HG03460 (cell line): ENCODE measurements around the gene AMOTL1.
"Not testable (repeated sequence)": the region's sequence is repeated elsewhere in the genome, so short reads cannot be mapped to it uniquely, and the experiment has no call there.

ENCODE experiments used
- ATAC-seq: cut with Tn5 transposase; IDR thresholded peaks from one replicate; pipeline ENCODE4 v1.9.1; 2021; ENCODE audit not compliant: unreplicated experiment

AMOTL1 gene

DNA sequence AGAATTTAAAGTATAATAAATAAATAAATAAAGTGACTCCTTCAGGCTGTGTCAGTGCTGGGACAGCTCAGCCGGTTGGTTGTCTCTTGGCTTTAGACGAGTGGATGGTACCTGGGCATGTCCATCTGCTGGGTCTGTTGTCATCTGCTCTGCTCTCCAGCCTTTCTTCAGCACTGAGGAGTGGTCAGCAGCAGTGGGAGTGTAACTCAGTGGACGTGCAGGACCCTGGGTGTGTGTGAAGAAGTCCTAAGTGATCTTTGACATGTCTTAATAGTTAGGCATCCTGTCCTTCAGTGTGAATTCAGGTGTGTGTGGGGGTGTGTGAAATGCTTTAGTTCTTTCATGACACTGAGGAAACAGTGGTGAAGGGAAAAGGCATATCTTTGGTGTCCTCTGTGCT lies 24.3 kb downstream of the AMOTL1 start:
- no peak for ATAC-seq

DNA sequence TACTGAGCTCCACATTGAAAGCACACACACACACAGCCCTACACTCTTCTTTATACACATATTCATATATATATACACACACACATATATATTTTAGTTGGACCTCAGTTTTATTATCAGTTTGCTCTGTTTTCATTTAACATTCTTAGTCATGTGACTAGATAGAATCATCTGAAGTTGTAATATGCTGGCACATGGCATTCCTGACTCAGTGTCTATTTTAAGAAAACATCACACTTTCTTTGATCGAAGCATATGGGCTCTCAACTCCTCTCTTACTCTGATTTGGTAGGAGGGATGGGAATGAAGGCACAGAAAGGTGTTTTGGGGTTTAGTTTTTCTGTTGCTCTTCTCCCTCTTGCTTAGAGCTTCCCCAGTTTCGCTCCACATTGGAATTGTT lies 24.8 kb downstream of the AMOTL1 start:
- ATAC-seq = no peak

DNA sequence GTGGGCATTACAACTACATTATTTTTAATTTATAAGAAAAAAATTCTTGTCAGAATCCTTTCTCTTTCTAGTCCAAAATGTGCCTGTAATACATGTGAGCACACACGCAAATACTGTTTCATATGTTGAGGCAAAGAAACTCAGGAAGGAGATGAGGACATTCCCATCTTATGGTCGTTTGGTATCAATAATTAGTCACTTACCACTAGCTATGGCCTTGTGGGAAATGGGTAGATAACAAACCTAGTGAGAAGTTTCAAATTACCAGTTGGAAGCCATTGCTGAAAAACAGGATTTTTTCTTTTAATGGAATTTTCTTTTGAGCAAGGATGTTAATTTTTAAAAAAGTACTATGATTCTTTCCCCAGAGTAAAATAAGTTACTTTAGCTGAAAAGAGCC lies 25.7 kb downstream of the AMOTL1 start:
- no peak for ATAC-seq

DNA sequence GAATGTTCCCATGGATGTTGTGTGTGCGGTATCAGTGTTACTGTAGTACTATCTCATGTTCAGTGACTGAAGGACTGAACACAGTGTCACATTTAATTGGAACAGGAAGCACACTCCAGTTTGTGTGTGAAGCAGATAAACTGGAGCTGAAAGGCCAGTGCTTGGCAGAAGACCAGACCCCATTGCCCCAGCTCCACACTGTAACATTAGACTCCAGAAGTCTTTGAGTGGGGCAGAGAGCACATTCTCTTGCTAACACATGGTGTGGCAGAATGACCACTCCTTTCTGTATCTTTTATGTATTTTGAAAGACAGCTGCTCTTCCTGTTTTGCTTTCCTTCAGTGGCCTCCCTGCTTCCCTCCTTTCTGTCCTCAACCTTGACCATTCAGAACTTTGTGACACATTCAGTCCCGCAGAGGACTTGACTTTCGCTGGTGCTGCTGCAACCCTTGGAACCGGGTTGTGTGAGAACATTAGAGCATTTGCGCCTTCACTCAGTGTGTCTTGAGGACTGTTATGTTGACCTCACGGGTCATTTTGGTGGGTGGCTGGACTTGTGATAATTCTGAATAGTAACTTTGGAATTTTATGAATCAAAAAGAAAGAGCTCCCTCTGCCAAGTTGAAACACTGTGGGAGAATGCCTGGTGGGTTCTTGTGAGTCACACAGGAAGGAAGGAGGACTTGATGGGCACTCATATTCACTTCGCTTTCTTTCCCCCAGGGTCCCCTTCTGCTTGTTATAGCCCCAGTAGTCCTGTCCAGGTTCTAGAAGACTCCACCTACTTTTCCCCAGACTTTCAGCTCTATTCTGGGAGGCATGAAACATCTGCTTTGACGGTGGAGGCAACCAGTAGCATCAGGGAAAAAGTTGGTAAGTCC lies 26.4 kb downstream of the AMOTL1 start:
- ATAC-seq = no peak

DNA sequence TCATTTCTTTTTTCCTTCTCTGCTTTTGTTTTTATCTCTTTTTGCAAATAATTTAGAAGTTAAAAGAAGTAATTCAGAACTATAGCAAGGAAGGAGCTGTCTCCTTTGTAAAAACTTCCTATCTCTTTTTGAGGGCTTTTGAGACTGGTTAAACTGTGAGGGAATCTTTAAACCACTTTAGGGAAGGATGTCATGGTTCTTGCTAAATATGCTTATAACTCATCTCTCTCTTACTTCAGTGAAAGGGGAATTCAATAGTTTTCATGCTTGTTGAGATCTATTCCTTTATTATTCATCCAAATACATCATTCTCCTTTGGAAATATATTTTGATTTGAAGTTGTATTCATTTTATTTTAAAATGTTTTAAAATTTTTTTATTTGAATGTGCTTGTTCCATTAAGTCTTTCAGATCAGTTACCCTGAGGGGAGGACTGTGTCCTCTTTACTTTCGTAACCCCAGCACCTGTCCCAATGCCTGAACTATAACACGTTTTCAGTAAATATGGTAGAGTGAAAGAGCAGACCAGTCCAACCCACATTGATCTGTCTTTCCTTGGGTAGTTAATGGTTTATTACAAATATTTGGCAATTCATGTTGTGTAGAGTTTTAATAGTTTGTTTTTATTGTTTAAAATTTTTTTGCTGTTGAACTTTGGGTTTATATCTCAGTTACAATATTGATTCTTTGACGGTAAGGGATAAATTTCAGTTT lies 27.5 kb downstream of the AMOTL1 start:
- ATAC-seq = no peak

DNA sequence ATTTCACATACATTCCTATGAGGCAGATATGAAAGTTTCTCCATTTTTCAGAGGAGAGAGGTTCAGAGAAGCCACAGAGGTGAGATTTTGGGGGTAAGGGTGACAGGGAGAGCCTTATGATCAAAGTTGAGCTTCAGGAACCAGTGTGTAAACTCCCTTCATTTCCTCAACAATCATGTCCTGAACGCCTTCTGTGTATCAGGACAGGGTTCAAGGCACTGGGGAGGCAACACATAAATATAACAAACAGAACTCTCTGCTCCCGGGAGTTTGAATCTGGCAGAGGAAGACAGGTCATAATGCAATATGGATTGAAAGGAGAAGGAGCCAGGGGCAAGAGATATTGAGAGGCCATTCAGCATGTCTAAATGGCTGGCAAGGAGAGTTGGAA lies 28.0 kb downstream of the AMOTL1 start:
- no peak for ATAC-seq

DNA sequence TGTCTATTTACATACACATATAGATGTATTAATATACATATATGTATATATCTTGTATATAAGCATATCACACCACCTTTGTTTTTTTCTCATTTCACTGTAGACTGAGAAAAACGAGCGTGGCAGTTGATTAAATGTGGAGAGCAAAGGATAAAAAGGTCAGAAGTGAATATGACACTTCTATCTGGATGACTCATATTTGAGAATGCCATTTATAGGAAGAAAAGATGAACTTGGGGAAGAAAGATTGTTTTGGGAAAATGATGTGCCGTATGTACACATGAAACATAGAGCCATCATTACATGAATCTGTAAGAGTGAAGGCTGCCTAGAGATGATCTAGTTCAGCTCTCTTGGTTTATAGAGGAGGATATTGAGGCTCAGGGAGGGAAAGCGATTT lies 28.7 kb downstream of the AMOTL1 start:
- no peak for ATAC-seq

DNA sequence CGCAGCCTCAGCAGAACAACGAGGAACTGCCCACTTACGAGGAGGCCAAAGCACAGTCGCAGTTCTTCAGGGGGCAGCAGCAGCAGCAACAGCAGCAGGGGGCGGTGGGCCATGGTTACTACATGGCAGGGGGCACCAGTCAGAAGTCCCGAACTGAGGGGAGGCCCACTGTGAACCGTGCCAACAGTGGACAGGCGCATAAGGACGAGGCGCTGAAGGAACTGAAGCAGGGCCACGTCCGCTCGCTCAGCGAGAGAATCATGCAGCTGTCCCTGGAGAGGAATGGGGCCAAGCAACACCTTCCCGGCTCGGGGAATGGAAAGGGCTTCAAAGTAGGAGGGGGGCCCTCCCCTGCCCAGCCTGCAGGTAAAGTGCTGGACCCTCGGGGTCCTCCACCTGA lies 31.6 kb downstream of the AMOTL1 start:
- ATAC-seq = no peak

DNA sequence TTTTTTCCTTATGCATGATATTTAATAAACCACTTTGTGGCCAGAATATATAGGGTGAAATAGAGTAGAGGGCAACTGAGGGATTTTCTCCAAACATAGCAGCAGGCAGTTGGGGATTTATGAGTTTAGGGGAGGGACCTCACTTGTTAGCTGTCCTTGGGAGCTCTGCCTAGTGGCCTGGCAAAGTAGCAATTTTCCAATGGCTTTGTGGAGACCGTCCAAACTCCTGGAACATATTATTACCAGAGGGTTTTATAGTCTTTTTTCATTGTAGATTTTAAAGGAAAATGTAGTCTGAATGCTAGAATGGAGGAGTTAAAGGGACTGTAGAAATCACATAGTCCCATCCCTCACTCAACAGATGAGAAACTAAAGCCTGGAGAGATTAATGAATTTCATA lies 32.3 kb downstream of the AMOTL1 start:
- ATAC-seq = no peak

DNA sequence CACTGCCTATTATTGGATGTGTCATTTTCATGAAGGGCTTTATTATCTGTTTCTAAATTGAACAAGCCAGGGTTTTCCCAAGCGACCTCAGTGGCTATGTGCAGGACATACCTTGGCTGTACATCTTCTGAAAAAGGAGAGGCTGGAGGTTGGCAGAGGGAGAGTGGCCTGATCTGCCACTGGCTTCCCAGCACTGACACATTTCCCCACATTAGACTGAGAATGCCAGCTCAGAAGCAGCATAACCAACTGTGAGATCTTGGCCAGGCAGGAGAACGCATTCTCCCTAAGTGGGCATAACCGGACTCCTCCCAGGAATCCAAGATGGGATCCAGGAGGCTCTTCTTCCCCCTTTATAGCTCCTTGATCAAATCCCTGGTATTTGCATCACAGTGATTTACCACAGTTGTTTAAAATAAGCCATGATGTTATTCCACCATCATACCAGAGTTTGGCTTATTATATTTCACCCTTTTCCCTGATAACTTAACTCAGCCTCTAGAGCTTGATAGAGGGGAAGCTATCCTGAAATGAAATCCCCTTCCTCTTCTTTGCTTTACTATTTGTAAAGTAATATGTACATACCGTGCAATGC lies 33.8 kb downstream of the AMOTL1 start:
- no peak for ATAC-seq

DNA sequence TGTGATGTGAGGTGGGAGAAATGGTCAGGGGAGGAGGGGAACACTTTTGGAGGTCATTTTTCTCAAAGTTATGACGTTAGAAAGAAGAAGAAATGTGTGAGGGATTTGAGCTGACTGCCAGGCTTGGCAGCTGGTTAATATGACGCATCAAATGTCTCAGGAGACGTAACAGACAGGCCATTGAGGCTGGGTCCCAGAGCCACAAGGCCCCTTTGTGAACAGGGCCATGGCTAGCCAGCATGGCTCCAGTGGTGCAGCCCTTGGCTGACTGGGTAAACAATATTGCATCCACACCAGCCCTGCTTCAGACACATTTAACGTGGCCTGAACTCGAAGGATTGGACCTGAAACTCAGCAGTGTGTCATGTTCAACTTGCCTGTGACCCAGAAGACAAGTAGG lies 34.3 kb downstream of the AMOTL1 start:
- ATAC-seq = no peak

DNA sequence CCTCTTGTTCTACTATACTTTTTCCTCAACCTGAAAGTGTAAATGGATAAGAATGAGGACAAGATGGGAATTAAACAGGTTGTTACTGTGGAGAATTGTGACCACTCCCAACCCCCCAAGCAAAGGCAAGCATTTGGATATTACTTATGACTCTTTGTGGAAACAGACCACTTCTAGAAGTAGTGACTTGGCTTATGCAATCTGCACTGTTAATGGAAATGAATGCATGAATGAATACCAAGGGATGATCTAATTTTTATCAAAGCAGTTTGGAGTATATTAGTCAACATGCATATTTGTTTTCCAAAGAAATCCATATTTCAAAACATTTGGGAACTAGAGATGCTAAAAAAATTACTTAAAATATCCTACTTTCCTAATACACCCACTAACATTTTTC lies 35.3 kb downstream of the AMOTL1 start:
- ATAC-seq = no peak

DNA sequence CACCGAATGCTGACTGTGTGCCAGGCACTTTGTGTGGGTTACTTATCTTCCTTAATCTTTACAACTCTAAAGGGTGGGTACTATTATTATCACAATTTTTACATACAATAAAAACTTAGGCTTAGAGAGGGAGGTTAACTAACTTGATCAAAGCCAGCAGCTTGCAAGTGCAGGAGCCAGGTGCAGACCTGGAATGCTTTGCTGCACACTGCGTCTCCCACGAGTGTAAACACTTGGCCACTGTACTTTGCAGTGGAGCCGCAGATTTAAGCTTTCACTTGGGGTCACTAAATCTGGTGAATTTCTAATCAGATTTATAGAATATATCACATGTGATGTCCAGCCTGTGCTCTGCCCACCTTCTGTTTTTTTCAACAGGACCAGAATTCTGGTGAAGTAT lies 36.7 kb downstream of the AMOTL1 start:
- no peak for ATAC-seq

DNA sequence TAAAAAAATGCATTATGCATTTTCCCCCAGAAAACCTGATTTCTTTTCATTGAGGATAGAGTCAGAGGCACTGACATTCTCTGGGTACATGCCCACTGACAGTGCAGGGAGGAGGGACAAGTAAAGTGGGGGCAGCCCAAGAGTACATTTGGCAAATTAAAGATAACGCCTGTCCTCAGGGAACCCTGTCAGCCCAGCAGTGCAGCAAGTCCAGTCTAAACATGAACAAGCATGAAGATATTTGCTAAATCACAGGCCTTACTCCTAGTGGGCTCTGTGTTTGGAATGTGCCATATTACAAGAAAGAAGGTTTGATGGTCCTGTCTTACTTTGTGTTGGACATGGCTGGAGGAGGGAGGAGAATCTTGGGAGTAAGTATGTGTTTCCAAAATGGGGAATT lies 37.9 kb downstream of the AMOTL1 start:
- no peak for ATAC-seq

DNA sequence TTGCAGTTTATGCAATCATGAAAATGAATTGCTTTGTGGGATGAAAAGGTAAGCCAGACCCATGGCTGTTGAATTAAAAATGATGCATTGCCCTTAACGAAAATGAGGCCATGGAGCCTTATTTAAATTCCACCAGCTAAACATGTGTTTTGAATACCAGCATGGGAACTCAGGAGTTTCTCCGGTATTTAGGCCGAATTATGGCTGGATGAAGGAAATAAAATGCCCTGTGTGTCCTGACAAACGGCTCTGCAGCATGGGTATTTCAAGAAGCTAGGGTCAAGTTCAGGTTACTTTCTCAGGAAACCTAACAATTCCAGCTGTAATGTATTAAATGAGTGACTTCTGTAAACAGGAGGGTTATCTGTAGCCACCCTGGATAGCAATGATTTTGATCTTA lies 38.3 kb downstream of the AMOTL1 start:
- no peak for ATAC-seq

DNA sequence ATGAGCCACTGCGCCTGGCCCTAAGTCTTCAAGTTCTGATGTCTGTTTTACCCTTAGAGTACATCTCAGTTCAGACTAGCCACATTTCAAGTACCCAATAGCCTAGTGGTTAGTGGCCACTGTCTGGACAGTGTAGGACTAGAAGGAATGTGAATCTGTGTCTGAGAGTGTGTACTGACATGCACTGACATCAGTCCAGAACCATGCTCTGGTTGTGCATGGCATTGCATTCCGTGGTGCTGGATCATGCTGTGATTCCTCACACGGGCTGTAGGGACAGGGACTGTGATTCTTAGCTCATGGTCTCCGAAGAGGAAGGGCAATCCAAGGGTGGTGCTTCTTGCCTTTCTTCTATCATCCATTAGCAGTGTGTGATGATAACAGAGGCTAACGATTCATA lies 41.1 kb downstream of the AMOTL1 start:
- ATAC-seq = no peak

DNA sequence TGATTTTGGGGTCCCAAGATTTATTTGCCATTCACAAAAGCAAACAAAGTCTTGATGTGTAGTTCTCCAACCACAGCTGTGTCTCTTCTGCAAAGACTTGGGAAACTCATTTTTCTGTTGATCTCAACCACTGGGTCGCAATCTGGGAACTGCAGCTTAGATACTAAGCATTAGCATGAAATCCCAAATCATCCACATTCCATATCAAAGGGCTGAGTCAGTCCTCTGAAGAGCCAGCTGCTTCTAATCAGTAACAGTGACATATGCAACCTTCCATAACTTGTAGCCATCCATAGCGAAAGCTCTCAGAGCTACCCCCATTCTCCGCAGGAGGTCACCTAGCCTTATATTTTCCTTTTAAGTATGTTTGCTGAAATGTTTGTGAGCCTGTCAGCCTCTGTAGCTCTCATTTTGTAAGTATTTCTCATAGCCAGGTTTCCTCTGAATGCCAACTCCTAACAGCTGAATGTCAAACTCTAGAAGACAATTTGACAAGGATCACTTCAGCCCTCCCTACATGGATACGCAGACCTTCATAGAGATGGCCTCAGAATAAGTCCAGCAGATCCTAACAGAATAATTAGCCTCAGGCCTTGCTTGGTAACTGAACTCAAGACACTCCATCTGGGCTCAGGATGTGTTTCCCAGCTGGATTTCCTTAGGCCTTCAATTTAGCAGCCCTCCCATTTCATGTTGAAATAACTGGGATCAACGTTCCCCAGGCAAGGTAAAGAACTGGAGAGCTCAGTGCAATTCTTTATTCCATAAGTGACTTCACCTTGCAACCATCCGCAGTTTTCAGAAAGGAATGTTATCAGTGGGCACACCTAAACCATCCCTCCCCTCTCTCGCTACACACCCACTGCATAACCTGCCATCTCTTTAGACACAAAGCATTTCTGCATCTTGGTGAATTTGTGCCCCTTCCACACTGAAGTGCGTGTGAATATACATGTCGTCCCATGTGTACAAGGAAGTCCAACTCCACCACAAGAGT lies 44.9 kb downstream of the AMOTL1 start:
- ATAC-seq = not testable (repeated sequence)

DNA sequence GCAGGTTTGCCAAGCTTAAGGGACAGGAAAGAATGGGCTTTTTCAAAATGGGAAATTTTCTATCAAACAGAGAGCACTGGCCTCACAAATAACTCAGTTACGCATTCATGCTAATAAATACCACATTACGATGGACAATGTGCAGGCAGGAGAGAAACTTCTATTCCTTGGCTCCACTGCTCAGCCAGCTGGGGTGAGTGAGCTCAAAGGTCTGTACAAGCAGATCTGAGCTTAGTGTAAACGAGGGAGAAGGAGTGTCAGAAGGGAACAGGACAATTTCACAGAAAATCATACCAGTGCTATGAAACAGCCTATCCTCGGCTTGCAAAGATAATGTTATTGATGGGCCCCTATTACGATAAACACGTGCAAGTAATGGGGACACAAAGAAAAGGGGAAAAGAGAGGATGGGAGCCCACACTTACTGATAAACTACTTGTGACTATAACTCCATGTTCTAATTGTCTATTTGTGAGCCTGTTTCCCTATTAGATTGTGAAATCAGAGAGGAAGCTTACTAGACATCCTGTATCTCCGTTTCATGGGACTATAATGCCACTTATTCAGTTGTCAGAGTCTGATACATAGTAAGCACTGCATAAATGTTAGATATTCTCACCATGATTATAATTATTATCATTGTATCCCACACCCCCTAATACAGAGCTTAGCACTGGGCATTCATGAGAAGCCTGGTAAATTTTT lies 46.3 kb downstream of the AMOTL1 start:
- ATAC-seq = no peak

DNA sequence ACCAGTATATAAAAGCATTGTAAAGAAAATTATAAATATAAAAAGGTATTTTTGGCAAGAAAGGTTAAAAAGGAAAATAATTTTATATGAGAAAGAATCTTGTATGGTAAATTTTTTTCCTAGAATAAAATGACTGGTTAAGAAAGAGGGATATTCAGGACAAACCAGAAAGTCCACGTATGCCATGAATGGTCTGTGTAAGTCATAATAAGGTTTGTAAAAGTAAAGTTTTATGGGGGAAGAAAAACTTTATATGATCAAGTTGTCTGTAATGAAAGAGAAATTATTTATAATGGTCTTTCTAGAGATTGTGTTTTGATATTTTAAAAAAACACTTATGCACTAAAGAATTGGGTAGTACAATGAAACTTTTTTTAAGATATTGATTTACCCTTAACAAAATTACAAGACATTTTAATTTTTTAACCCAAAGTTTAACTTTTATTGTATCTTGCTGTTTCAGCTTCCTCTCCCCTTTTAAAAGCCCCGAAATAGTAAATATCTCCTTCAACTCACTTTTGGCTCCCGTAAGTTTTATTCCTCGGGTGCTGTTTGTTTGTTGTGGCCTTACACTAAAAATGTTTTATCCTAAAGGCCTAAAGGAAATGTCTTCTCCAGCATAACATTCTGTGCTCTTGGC lies 47.7 kb downstream of the AMOTL1 start:
- ATAC-seq = no peak

DNA sequence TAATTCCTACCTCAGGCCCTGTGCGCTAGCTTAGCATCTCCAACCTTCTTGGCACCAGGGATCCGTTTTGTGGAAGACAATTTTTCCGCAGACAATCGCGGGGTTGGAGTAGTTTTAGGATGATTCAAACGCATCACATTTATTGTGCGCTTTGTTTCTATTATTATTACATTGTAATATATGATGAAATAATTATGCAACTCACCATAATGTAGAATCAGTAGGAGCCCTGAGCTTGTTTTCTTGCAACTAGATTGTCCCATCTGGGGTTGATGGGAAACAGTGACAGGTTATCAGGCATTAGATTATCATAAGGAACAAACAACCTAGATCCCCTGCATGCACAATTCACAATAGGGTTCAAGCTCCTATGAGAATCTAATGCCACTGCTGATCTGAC lies 52.3 kb downstream of the AMOTL1 start:
- ATAC-seq = no peak
